Kasumi-1 (cell line): ENCODE results near the gene PVR.
"Not testable (repeated sequence)": the region's sequence is repeated elsewhere in the genome, so short reads cannot be mapped to it uniquely, and the experiment has no call there.

Experiments
- DNase-seq, 2 experiments: peaks; one replicate each; lab custom pipeline; 2025; lab: John Stamatoyannopoulos, UW

The PVR gene

GRCh38 chr19:44700547-44700946 lies 56.8 kb downstream of the PVR start:
- DNase-seq, result no peak

- DNase-seq, result no peak
These were observed 57.5 kb downstream of the PVR start for GRCh38 chr19:44701228-44701627.

DNA sequence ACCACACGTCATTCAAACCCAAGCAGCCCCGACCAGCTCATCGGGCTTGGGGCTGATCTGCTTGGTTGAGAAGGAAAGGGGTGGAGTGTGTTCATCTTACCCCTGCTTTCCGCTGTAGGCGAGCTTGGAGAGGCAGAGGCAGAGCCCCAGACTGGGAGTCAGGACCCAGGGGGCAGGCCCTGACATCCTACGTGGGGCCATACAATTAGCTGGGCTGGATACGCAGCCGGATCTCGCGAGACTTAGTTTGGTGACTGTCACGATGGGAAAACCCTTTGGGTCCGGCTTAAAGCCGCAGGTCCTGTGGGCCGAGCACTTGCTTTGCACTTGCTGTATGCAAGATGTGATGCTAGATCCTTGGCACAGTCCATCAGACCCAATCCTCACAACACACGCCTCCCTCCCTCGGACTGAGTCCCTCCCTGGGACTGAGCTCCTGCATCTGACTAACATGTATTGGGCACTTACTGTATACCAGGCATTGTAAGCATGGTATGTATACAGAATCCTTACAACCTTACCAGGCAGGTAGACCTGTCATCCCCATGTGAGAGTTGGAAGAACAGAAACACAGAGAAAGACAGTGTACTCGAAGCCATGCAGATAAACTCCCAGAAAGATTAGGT lies 59.0 kb downstream of the PVR start:
- no peak for DNase-seq

DNA sequence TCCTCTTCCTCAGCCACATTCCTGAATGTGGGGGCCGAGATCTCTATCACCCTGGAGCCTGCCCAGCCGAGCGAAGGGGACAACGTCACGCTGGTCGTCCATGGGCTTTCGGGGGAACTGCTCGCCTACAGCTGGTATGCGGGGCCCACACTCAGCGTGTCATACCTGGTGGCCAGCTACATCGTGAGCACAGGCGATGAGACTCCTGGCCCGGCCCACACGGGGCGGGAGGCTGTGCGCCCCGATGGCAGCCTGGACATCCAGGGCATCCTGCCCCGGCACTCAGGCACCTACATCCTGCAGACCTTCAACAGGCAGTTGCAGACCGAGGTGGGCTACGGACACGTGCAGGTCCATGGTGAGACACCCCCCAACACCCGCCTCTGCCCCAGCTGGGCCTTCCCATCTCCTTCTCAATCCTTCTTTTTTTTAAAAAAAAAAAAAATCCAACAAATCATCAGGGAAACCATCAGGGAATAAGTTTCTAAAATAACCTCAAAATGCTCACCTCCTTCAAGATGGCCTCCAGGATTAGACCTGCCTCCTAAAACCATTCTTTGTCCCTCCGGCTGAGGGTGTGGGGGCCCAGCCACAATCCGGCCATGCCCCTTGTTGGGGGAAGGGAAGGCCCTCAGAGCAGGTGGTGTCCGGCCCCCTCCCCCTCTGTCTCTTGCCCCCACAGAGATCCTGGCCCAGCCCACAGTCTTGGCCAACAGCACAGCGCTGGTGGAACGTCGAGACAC lies 59.8 kb downstream of the PVR start:
- no peak for DNase-seq

DNA sequence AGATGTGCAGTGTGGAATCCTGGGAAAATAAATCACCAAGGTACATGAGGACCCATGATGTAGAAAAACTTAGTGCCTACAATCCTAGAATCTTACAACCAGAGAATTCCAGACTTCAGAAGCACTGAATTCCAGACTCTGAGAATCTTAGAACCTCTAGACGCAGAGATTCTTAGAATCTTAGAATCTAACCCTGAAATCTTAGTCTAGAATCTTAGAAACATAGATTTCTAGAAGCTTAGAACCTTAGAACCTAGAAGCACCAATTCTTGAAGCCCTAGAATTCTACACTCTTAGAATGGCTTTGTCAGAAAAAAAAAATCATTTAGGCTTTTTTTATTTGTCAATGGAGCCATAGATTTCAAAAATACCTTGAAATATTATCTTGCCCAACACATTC lies 61.3 kb downstream of the PVR start:
- no peak for DNase-seq

- DNase-seq, result no peak
These were observed 61.8 kb downstream of the PVR start for GRCh38 chr19:44705502-44706010.

DNA sequence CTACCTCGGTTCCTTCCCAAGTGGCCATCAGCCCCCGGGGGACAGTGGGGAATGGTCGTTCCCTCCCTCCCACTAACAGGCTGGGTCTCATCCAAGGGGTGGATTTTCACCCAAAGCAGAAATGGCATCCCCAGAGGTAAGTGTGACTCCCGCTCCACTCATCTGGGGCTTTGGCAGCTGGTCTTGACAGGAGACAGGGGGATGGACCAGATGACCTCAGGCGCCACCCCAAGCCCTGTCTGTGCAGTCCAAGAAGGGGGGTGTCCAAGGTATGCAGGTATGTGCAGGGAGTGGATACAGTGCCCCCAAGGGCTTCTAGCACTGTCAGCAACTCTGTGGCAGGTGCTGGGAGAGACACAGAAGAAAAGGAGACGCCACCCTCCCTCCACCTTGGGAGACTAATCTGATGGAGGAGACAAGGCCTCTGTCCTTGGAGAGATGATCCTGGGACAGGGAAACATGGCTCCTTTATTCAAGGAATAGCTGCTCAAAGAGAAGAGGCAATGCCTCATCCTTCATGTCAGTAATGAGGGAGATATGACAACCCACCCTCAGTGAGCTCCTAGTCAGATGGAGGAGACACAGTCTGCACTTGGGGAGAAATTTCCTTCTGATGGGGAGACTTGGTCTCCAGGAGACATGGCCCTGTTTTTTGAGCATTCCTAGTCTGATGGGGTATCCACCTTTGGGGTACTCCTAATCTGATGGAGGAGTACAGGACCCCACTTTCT lies 63.0 kb downstream of the PVR start:
- DNase-seq, result no peak

DNA sequence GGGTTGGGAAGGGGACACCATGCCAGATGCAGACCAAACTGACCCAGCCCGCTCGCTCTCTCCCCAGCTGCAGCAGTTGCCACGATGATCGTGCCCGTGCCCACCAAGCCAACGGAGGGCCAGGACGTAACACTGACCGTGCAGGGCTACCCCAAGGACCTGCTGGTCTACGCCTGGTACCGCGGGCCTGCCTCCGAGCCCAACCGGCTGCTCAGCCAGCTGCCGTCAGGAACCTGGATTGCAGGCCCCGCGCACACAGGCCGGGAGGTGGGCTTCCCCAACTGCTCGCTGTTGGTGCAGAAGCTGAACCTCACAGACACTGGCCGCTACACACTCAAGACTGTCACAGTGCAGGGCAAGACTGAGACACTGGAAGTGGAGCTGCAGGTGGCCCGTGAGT lies 64.1 kb downstream of the PVR start:
- DNase-seq, result no peak

DNA sequence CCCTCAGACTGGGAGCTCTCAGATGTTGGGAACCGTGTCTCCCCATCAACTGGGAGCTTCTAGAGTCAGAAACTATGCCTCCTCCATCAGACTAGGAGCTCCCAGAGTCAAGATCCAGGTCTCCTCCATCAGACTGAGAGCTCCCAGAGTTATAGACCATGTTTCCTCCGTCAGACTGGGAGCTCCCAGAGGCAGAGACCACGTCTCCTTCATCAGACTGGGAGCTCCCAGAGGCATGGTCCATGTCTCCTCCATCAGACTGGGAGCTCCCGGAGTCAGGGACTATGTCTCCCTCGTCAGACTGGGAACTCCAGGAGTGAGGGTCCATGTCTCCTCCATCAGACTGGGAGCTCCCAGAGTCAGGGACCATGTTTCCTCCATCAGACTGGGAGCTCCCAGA lies 65.2 kb downstream of the PVR start:
- no peak for DNase-seq

DNA sequence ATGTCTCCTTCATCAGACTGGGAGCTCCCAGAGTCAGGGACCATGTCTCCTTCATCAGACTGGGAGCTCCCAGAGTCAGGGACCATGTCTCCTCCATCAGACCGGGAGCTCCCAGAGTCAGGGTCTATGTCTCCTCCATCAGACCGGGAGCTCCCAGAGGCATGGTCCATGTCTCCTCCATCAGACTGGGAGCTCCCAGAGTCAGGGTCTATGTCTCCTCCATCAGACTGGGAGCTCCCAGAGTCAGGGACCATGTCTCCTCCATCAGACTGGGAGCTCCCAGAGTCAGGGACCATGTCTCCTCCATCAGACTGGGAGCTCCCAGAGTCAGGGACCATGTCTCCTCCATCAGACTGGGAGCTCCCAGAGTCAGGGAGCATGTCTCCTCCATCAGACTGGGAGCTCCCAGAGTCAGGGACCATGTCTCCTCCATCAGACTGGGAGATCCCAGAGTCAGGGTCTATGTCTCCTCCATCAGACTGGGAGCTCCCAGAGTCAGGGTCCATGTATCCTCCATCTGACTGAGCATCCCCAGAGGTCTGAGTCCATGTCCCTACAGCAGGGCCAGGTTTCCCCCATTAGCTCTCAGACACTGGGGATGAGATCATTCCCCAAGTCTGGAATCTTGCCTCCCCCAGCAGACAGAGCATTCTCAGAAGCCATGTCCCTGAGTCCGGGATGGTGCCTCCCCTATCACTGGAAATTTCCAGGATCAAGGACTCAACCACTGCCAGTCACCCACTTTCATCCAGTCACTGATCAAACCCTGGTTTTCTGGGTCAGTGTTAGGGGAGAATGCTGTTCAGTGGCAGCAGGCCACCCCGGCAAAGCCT lies 65.9 kb downstream of the PVR start:
- not testable (repeated sequence) for DNase-seq

GRCh38 chr19:44710483-44710882 lies 66.8 kb downstream of the PVR start:
- DNase-seq, result no peak

DNA sequence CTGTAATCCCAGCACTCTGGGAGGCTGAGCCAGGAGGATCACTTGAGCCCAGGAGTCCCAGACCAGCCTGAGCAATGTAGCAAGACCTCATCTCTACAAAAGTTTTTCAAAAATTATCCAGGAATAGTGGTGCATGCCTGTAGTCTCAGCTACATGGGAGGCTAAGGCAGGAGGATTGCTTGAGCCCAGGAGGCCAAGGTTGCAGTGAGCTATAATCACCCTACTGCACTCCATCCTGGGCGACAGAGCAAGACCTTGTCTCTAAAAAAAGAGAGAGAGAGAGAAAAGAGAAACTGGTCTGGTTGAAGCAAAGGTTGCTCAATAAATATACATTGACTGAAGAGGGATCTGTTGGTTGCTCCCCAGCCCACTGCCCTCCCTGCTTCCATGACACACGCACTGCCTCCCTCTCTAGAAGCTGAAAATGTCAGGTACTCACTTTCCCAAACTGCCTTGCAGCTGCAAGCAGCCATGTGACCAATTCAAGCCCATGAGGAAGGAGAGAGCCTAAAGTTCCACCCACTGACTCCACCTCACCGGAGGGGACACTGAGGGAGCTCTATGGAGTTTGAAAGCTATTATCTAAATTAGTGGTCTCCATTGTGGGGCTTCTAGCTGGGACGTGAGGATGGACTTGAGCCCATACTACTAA lies 69.3 kb downstream of the PVR start:
- no peak for DNase-seq
